Activated T-cell treated with anti-CD3 and anti-CD28 coated beads, Interleukin-2, amount 50 U/mL, for 1 hour (primary cell): ENCODE results near the gene NPTX2.

Experiments used
- DNase-seq: peaks from one replicate; pipeline ENCODE4 v3.0.0-alpha.2; 2020

NPTX2 gene

GRCh38 chr7:98655611-98656010, 38.5 kb downstream of the NPTX2 start:
- DNase-seq: no peak

DNA sequence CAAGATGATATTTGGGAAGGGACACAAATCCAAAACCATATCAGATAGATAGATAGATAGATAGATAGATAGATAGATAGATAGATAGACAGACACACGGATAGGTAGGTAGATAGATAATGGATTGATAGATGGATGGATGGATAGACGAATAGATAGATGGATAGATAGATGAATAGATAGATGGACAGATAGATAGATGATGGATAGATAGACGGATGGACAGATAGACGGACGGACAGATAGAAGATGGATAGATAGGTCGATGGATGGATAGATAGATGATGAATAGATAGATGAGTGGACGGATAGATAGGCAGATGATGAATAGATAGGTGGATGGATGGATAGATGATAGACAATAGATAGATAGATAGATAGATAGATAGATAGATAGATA, 39.8 kb downstream of the NPTX2 start:
- DNase-seq: no peak

- DNase-seq: no peak
Measured at GRCh38 chr7:98657736-98658135, 40.7 kb downstream of the NPTX2 start.

DNA sequence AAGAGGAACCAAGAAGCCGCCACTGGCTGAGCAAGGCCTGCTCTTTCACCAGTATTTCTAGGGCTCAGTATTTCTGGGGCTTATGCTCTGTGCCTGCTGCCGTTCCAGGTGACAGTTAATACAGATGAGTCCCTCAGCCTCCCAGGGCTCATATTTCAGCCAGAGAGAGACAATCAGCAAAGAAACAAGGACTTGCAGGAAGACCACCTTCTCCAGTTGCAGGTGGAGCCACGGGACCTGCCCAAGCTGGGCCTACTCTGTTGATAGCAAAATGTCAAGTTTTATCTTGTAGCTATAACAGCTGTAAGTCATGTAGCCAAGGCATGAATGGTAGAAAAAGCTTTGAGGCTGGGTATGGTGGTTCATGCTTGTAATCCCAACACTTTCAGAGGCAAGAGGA, 42.7 kb downstream of the NPTX2 start:
- no peak for DNase-seq

GRCh38 chr7:98661607-98662006, 44.5 kb downstream of the NPTX2 start:
- no peak for DNase-seq

- no peak for DNase-seq
Measured at GRCh38 chr7:98662289-98662688, 45.2 kb downstream of the NPTX2 start.

DNA sequence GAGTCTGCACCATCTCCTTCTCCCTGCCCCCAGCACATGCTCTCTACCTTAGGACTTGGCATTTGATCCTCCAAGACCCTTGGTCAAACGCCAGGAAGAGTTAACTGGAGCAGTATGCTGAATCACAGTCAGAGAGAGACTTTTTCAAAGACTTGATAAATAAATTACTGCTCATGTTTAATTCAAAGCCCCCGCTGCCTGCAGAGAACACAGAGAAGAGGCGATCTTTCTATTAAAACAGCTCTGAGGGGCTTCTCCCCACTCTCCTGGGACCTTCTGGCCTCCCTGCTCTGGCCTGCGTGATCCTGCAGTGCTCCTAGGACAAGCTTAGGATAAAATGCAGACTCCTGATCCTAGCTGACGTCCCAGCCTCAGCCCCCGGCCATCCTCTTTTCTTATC, 47.8 kb downstream of the NPTX2 start:
- no peak for DNase-seq

GRCh38 chr7:98668255-98668654, 51.2 kb downstream of the NPTX2 start:
- no peak for DNase-seq

DNA sequence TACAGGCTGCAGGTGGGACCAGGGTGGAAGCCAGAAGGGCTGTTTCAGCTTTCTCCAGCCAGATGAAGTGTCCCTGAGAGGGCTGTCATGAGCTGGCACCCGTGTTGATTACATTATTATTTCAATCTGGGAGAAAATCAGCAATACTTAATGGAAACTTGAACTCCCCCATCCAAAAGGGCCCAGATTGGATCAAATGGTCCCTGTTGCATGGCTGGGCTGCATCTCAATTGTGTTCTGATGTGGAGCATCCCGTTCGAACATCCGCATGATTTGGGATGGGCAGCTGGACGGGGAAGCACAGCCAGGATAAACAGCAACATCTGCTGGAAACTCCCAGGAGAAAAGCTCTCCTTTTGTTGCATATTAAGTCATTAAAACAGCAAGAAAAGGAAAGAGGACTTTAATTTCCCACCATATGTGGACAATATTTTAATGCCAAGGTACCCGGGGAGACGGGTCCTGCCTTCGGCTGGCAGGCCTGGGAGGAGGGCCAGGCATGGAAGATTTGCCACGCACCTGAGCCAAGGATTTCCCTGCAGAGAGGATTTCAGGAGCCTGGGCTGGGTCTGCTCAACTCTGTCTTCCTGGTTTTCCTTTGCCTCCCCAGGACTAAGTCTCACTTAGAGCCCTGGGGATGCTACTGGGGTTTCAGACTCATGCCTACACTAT, 52.4 kb downstream of the NPTX2 start:
- no peak for DNase-seq

DNA sequence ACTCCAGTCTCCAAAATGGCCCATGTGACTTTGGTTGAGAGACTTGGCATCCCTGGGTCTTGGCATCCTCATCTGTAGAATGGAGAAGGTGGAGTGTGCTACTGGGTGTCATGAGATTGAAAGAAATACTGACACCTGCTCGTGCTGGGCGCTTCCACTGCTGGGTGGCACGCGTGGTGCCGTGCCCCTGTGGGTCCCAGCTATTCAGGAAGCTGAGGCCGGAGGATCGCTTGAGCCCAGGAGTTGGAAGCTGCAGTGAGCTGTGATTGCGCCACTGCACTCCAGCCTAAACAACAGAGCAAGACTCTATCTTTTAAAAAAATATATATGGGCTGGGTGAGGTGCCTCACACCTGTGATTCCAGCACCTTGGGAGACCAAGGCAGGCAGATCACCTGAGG, 53.1 kb downstream of the NPTX2 start:
- no peak for DNase-seq

- DNase-seq: no peak
Measured at GRCh38 chr7:98671733-98672331, 54.7 kb downstream of the NPTX2 start.

- DNase-seq: no peak
Measured at GRCh38 chr7:98674461-98674860, 57.4 kb downstream of the NPTX2 start.

GRCh38 chr7:98674881-98675280, 57.8 kb downstream of the NPTX2 start:
- DNase-seq: no peak

GRCh38 chr7:98678215-98678614, 61.1 kb downstream of the NPTX2 start:
- no peak for DNase-seq
